Ovary (tissue), 9 donors: ENCODE data around the gene VIPR2. TPM values are rescaled to one million over a fixed set of nuclear protein-coding genes. Genes with fewer than 3 reads are reported as not detected.

Experiments
- DNase-seq, 5 donors: peaks; one replicate each; pipeline ENCODE4 v3.0.0-alpha.2; 2019 to 2020
- H3K27ac ChIP-seq, 2 donors: fragments of 200-600 bp; one replicate each; pipeline versions ENCODE4 v1.5.1 to v1.8.0; 2019 to 2022
- H3K27me3 ChIP-seq: fragments of 200-600 bp; one replicate; pipeline ENCODE4 v1.8.0; 2022
- H3K36me3 ChIP-seq: fragments of 200-600 bp; sonication (generic); one replicate; pipeline ENCODE4 v1.5.1; 2019
- H3K4me1 ChIP-seq: one replicate; pipeline ENCODE4 v1.8.1; 2013; ENCODE audit warnings: mild to moderate bottlenecking, moderate library complexity; ENCODE audit not compliant: insufficient read depth
- H3K4me3 ChIP-seq: fragments of 200-600 bp; sonication (generic); one replicate; pipeline ENCODE4 v1.5.1; 2017
- H3K9me3 ChIP-seq, 2 donors: fragments of 200-600 bp in 1 of 2; sonication (generic) in 1 of 2; one replicate each; pipeline versions ENCODE4 v1.5.1 to v1.8.1; 2013 to 2019; ENCODE audit warnings: mild to moderate bottlenecking in 1 of 2, moderate library complexity in 1 of 2
- CTCF ChIP-seq, 3 donors: fragments of 450-650 bp in 2 of 3; fragments of 200-600 bp in 1 of 3; IDR thresholded peaks; one replicate each; pipeline versions ENCODE4 v1.5.1 to v1.8.0; 2016 to 2022; ENCODE audit warnings: antibody characterized with exemption in 3 of 3, mild to moderate bottlenecking in 1 of 3
- EP300 ChIP-seq: sonication (generic); formaldehyde crosslinking; IDR thresholded peaks from one replicate; pipeline ENCODE4 v1.6.1; 2017; ENCODE audit warnings: antibody characterized with exemption
- POLR2A ChIP-seq: fragments of 450-650 bp; IDR thresholded peaks from one replicate; pipeline ENCODE4 v1.6.1; 2017; ENCODE audit warnings: antibody characterized with exemption, mild to moderate bottlenecking, moderate library complexity
- WGBS, 3 donors: extraction: QIAGEN DNeasy Blood & Tissue Kit in 1 of 3; methylation state at CpG; one replicate each; pipeline versions ENCODE4 v1.1.5 to v1.1.7; 2013 to 2017; 5-methylcytosine and 5-hydroxymethylcytosine counted together
- intact Hi-C, 4 donors: fragments of 100-400 bp; cut with DNase I; formaldehyde crosslinking; loops; one replicate each; pipeline versions ENCODE4 v1.11.0 to v1.15.1; 2022 to 2023
- polyA plus RNA-seq, 2 donors: library from polyadenylated mRNA; stranded (reverse); fragments of 200-250 nt in 1 of 2; fragments of 350-450 nt in 1 of 2; fragmentation: Illumina TruSeq in 1 of 2; extraction: RNeasy Lipid Tissue Mini Kit (QIAGEN cat#74804) in 1 of 2; gene quantifications; one replicate each; pipeline ENCODE4 v1.2.3, GENCODE V29; 2013 to 2014
- total RNA-seq, 7 donors: library from RNA; depleted of rRNA in 2 of 7; stranded (reverse); fragments of >200 nt in 2 of 7; fragmentation: NEBNext Ultra II Directional in 3 of 7; extraction: Animal tissue kit (Norgen Biotek cat#: 25700) in 3 of 7; gene quantifications; one replicate each; pipeline versions ENCODE4 v1.1.0 to v1.2.4, GENCODE V29; 2016 to 2023
- donor health status: DM: no; HTN: no; CAD: no; lungs with moderate emphysema.
- donor health status: DM: no; HTN: no; CAD: no.
- donor health status: Bipolar disorder and iron deficiency.
- donor health status: DM: yes; HTN: yes; CAD: no.
- donor health status: DM: no; HTN: no; CAD: no.
- donor health status: DM: yes; HTN: yes; CAD: no.

Gene VIPR2
- total and polyA plus RNA-seq, 9 donors: 3.6 to 18.0 (median 9.0) TPM

DNA sequence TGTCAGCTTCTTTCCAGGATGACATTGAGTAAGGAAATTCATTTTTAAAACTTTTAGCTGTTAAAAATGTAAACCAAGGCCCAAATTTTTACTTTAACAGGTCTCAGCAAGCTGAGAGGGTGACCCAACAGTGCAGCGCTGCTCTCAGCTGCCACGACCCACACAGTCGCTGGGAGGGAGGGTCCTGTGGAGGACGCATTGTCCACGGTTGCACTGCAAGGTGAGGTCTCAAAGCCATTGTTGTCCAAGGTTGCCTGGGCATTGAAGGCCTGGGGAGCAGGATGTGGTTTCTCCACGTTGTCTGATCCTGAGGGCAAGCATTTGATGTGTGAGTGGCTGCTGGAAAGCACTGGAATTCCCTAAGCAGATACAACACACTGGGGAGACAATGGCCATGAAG, 15.1 kb upstream of the VIPR2 start:
- Histone ChIP-seq H3K27me3 (no peaks in the 10 kb centered on the region), H3K4me3 (no peak overlapping the region), H3K36me3 (no peaks in the 10 kb centered on the region), H3K9me3 (no peaks in the 10 kb centered on the region), H3K27ac (no peak overlapping the region), H3K4me1 (no peaks in the 10 kb centered on the region)
- TF ChIP-seq CTCF (IDR thresholded peaks at IDR 0.05) (no peak), POLR2A (no peak), EP300 (no peak)
- intact Hi-C loops: no loop called here
- no peak for DNase-seq
- 87 to 90% (median 88%) methylated on average over 6 of the region's 6 CpGs for WGBS, 3 donors

DNA sequence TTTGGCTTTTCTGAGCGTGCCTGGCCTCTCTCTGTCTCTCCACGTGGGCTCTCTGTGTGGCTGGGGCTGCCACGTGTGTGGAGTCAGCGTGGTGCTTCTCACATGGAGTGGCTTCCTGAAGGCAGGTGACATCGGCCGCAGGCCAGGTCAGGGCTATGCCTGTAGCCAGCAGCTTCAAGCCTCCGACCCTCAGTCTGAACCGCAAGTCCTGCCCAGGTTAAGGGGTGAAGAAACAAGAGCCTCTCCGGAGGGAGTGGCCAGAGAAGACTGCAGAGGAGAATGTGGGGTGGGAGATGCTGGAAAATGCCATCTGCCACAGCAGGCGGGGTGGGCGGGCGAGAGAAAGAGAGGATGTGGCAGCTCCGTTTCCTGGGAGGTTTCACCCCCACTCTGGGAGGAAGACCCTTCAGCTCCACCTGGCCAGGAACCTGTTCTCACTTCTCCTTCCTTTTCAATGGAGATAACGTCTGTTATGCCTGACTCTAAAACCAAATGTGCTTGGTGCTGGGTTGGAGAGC, 14.3 kb upstream of the VIPR2 start:
- no peak overlapping the region for H3K4me3 ChIP-seq
- H3K27me3 ChIP-seq: no peaks in the 10 kb centered on the region
- H3K36me3 ChIP-seq: no peaks in the 10 kb centered on the region
- H3K9me3 ChIP-seq: no peaks in the 10 kb centered on the region
- TF ChIP-seq EP300 (no peak), CTCF (IDR thresholded peaks at IDR 0.05) (no peak), POLR2A (no peak)
- no peak for DNase-seq
- WGBS, 3 donors: 69 to 71% (median 70%) methylated on average over 13 to 14 of the region's 14 CpGs
- no peaks in the 10 kb centered on the region for H3K4me1 ChIP-seq
- no peak overlapping the region for H3K27ac ChIP-seq
- intact Hi-C loops: no loop called here

GRCh38 chr7:159158125-159158887, 13.6 kb upstream of the VIPR2 start:
- no peaks in the 10 kb centered on the region for H3K4me1 ChIP-seq
- TF ChIP-seq CTCF (IDR thresholded peaks at IDR 0.05): no peak
- TF ChIP-seq EP300: no peak
- TF ChIP-seq POLR2A: no peak
- H3K27me3 ChIP-seq: no peaks in the 10 kb centered on the region
- H3K36me3 ChIP-seq: no peaks in the 10 kb centered on the region
- intact Hi-C loops: no loop called here
- DNase-seq: no peak
- no peak overlapping the region for H3K4me3 ChIP-seq
- WGBS, 3 donors: 89 to 92% (median 91%) methylated on average over 29 of the region's 29 CpGs
- H3K9me3 ChIP-seq: no peaks in the 10 kb centered on the region
- no peak overlapping the region for H3K27ac ChIP-seq

- Histone ChIP-seq H3K9me3 (no peaks in the 10 kb centered on the region), H3K27me3 (no peaks in the 10 kb centered on the region), H3K27ac (no peak overlapping the region), H3K36me3 (no peaks in the 10 kb centered on the region), H3K4me3 (no peak overlapping the region), H3K4me1 (no peaks in the 10 kb centered on the region)
- intact Hi-C loops: no loop called here
- 86 to 90% (median 88%) methylated on average over 12 of the region's 12 CpGs for WGBS, 3 donors
- TF ChIP-seq POLR2A (no peak), CTCF (IDR thresholded peaks at IDR 0.05) (no peak), EP300 (no peak)
- DNase-seq: no peak
These were observed 13.0 kb upstream of the VIPR2 start for GRCh38 chr7:159157714-159158113.
